ENCODE results near the gene CPAMD8.

The CPAMD8 gene

GRCh38 chr19:16851031-16851712 is 175.4 kb downstream of the CPAMD8 start:
- TF ChIP-seq CTCF (conservative IDR thresholded peaks at IDR 0.05; ENCODE audit: low read depth, low read length) = no peak
- Histone ChIP-seq H3K4me2 (no peak overlapping the region), H3K4me3 (IDR thresholded peaks at IDR 0.05; ENCODE audit: insufficient read depth, low read depth, low read length) (no peak overlapping the region), H2AFZ (ENCODE audit: low read depth) (no peak overlapping the region), H3K4me1 (ENCODE audit: low read depth, poor library complexity, severe bottlenecking) (no peaks in the 10 kb centered on the region), H3K79me2 (ENCODE audit: insufficient read depth, low read depth) (no peaks in the 10 kb centered on the region), H3K27ac (no peak overlapping the region), H4K20me1 (ENCODE audit: insufficient read depth) (no peaks in the 10 kb centered on the region), H3K9ac (no peak overlapping the region), H3K27me3 (ENCODE audit: insufficient read depth, low read depth) (no peaks in the 10 kb centered on the region), H3K36me3 (ENCODE audit: insufficient read depth) (no peaks in the 10 kb centered on the region; the same call in 1 of the 2 replicates)

- no peaks in the 10 kb centered on the region for H3K79me2 ChIP-seq (ENCODE audit: insufficient read depth, low read depth)
- H2AFZ ChIP-seq (ENCODE audit: low read depth) = no peak overlapping the region
- no peaks in the 10 kb centered on the region for H3K4me1 ChIP-seq (ENCODE audit: low read depth, poor library complexity, severe bottlenecking)
- no peaks in the 10 kb centered on the region; the same call in 1 of the 2 replicates for H3K36me3 ChIP-seq (ENCODE audit: insufficient read depth)
- no peaks in the 10 kb centered on the region for H3K27me3 ChIP-seq (ENCODE audit: insufficient read depth, low read depth)
- no peak overlapping the region for H3K4me2 ChIP-seq
- no peak overlapping the region for H3K4me3 ChIP-seq (IDR thresholded peaks at IDR 0.05; ENCODE audit: insufficient read depth, low read depth, low read length)
- H3K9ac ChIP-seq = no peak overlapping the region
- no peak overlapping the region for H3K27ac ChIP-seq
- H4K20me1 ChIP-seq (ENCODE audit: insufficient read depth) = no peaks in the 10 kb centered on the region
- TF ChIP-seq CTCF (conservative IDR thresholded peaks at IDR 0.05; ENCODE audit: low read depth, low read length) = no peak
Observed at GRCh38 chr19:16850133-16850532, 176.5 kb downstream of the CPAMD8 start.

GRCh38 chr19:16849168-16849567 is 177.4 kb downstream of the CPAMD8 start:
- Histone ChIP-seq H3K4me1 (ENCODE audit: low read depth, poor library complexity, severe bottlenecking) (no peaks in the 10 kb centered on the region), H2AFZ (ENCODE audit: low read depth) (no peak overlapping the region), H3K4me3 (IDR thresholded peaks at IDR 0.05; ENCODE audit: insufficient read depth, low read depth, low read length) (no peak overlapping the region), H3K4me2 (no peak overlapping the region), H3K9ac (no peak overlapping the region), H3K27ac (no peak overlapping the region), H3K36me3 (ENCODE audit: insufficient read depth) (no peaks in the 10 kb centered on the region; the same call in 1 of the 2 replicates), H3K79me2 (ENCODE audit: insufficient read depth, low read depth) (no peaks in the 10 kb centered on the region), H4K20me1 (ENCODE audit: insufficient read depth) (no peaks in the 10 kb centered on the region), H3K27me3 (ENCODE audit: insufficient read depth, low read depth) (no peaks in the 10 kb centered on the region)
- no peak for TF ChIP-seq CTCF (conservative IDR thresholded peaks at IDR 0.05; ENCODE audit: low read depth, low read length)

GRCh38 chr19:16847430-16847829 is 179.2 kb downstream of the CPAMD8 start:
- Histone ChIP-seq H3K27ac (no peak overlapping the region), H2AFZ (ENCODE audit: low read depth) (no peak overlapping the region), H3K9ac (no peak overlapping the region), H3K4me2 (no peak overlapping the region), H4K20me1 (ENCODE audit: insufficient read depth) (no peaks in the 10 kb centered on the region), H3K4me3 (IDR thresholded peaks at IDR 0.05; ENCODE audit: insufficient read depth, low read depth, low read length) (no peak overlapping the region), H3K36me3 (ENCODE audit: insufficient read depth) (no peaks in the 10 kb centered on the region; the same call in 1 of the 2 replicates), H3K27me3 (ENCODE audit: insufficient read depth, low read depth) (no peaks in the 10 kb centered on the region), H3K4me1 (ENCODE audit: low read depth, poor library complexity, severe bottlenecking) (no peaks in the 10 kb centered on the region), H3K79me2 (ENCODE audit: insufficient read depth, low read depth) (no peaks in the 10 kb centered on the region)
- no peak for TF ChIP-seq CTCF (conservative IDR thresholded peaks at IDR 0.05; ENCODE audit: low read depth, low read length)
